ENCODE data around the gene SCFD2.
"Not testable (repeated sequence)": the region's sequence is repeated elsewhere in the genome, so short reads cannot be mapped to it uniquely, and the experiment has no call there.

- TF ChIP-seq POLR2AphosphoS5 (IDR thresholded peaks at IDR 0.05; ENCODE audit: low read depth, low read length); CTCF (IDR thresholded peaks at IDR 0.05); MAX (IDR thresholded peaks at IDR 0.05; ENCODE audit: low read depth): not testable (repeated sequence)
- TF ChIP-seq, protein P1, sequence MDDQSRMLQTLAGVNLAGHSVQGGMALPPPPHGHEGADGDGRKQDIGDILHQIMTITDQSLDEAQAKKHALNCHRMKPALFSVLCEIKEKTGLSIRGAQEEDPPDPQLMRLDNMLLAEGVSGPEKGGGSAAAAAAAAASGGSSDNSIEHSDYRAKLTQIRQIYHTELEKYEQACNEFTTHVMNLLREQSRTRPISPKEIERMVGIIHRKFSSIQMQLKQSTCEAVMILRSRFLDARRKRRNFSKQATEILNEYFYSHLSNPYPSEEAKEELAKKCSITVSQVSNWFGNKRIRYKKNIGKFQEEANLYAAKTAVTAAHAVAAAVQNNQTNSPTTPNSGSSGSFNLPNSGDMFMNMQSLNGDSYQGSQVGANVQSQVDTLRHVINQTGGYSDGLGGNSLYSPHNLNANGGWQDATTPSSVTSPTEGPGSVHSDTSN (IDR thresholded peaks at IDR 0.05) = not testable (repeated sequence)
Observed at GRCh38 chr4:53334916-53335315, 30.9 kb downstream of the SCFD2 start.
